Panc1 (cell line): ENCODE measurements around the gene BRD1. TPM values are rescaled to one million over a fixed set of nuclear protein-coding genes. Genes with fewer than 3 reads are reported as not detected.

Experiments used
- ATAC-seq: fragments of 200-7000 bp; cut with Tn5 transposase; 2 replicates; pipeline ENCODE4 v1.9.1; 2020; ENCODE audit warnings: mild to moderate bottlenecking, moderate library complexity
- BruUV-seq: library from RNA; stranded (reverse); fragments of 400-500 nt; replicated peaks from 2 replicates; lab custom pipeline; 2021; lab: Mats Ljungman, UMichigan
- CTCF ChIA-PET: fragments of 300-600 bp; sonication (Branson Sonifier 250); formaldehyde crosslinking; loops from one replicate; lab custom pipeline; 2022; ENCODE audit warnings: antibody characterized with exemption; lab: Charles Lee
- POLR2A ChIA-PET: fragments of 300-600 bp; sonication (Branson Sonifier 250); formaldehyde crosslinking; loops from one replicate; lab custom pipeline; 2022; ENCODE audit warnings: antibody characterized with exemption; lab: Charles Lee
- DNase-seq: peaks from one replicate; pipeline ENCODE4 v3.0.0-alpha.2; 2010; ENCODE audit warnings: low read depth, low spot score
- H3K27ac ChIP-seq: 2 replicates; pipeline ENCODE4 v1.5.1; 2011; ENCODE audit warnings: mild to moderate bottlenecking, low read length, inconsistent platforms
- H3K27me3 ChIP-seq: fragments of 200-500 bp; sonication (Bioruptor generic); 2 replicates; pipeline ENCODE4 v1.6.0; 2014; ENCODE audit warnings: low read length, inconsistent platforms; ENCODE audit not compliant: control insufficient read depth, insufficient read depth
- H3K36me3 ChIP-seq: fragments of 200-500 bp; sonication (Bioruptor generic); 2 replicates; pipeline ENCODE4 v1.5.1; 2014; ENCODE audit warnings: inconsistent platforms, mild to moderate bottlenecking, low read length, moderate library complexity; ENCODE audit not compliant: control insufficient read depth, insufficient read depth
- H3K4me1 ChIP-seq: 2 replicates; pipeline ENCODE4 v1.5.1; 2011; ENCODE audit warnings: inconsistent platforms, mild to moderate bottlenecking, low read length, moderate library complexity; ENCODE audit not compliant: control insufficient read depth, insufficient read depth
- H3K4me3 ChIP-seq, 2 experiments: 2 replicates each; pipeline ENCODE4 v1.5.1; 2011 to 2012; ENCODE audit warnings: low read depth in 2 of 2, low read length in 2 of 2, mild to moderate bottlenecking in 2 of 2, inconsistent platforms in 1 of 2, moderate library complexity in 1 of 2
- H3K9me3 ChIP-seq: fragments of 200-500 bp; sonication (Bioruptor generic); 2 replicates; pipeline ENCODE4 v1.5.1; 2014; ENCODE audit warnings: low read depth, mild to moderate bottlenecking, inconsistent platforms, low read length, moderate library complexity; ENCODE audit not compliant: control insufficient read depth, insufficient read depth
- POLR2AphosphoS5 ChIP-seq: IDR thresholded peaks from 2 replicates; pipeline ENCODE4 v1.6.1; 2012; ENCODE audit warnings: mild to moderate bottlenecking, low read depth, low read length, moderate library complexity
- SIN3A ChIP-seq: IDR thresholded peaks from 2 replicates; pipeline ENCODE4 v1.6.1; 2012; ENCODE audit warnings: low read depth, mild to moderate bottlenecking, low read length, moderate library complexity, borderline replicate concordance; ENCODE audit not compliant: insufficient read depth
- TCF7L2 ChIP-seq: IDR thresholded peaks from 2 replicates; pipeline ENCODE4 v1.6.1; 2011; ENCODE audit warnings: mild to moderate bottlenecking, low read depth, low read length, inconsistent platforms
- in situ Hi-C: cut with HindIII; loops from 2 replicates; pipeline ENCODE4 v1.10.0; 2016; ENCODE audit warnings: low sequenced_read_pairs, low pct_unique_long_range_greater_than_20kb
- intact Hi-C: fragments of 100-400 bp; cut with micrococcal nuclease; formaldehyde crosslinking; loops from one replicate; pipeline ENCODE4 v1.10.0; 2022; ENCODE audit not compliant: unreplicated experiment
- total RNA-seq: library from RNA; stranded (reverse); gene quantifications from one replicate; pipeline ENCODE4 v1.2.1, GENCODE V29; 2021; ENCODE audit not compliant: unreplicated experiment
- TF ChIP-seq, protein P1 (sequence below), 2 experiments: IDR thresholded peaks; 2 replicates each; pipeline ENCODE4 v1.6.1; 2011 to 2012; ENCODE audit warnings: low read depth in 2 of 2, control low read depth in 1 of 2, low read length in 1 of 2, mild to moderate bottlenecking in 1 of 2, moderate library complexity in 1 of 2; ENCODE audit not compliant: insufficient read depth in 1 of 2
- TF ChIP-seq, protein P2 (sequence below): fragments of 450-650 bp; IDR thresholded peaks from 2 replicates; pipeline ENCODE4 v1.5.1; 2017; ENCODE audit warnings: mild to moderate bottlenecking

Gene BRD1
- total RNA-seq, 1 experiment from 2014 or later, result 24.0 TPM

DNA sequence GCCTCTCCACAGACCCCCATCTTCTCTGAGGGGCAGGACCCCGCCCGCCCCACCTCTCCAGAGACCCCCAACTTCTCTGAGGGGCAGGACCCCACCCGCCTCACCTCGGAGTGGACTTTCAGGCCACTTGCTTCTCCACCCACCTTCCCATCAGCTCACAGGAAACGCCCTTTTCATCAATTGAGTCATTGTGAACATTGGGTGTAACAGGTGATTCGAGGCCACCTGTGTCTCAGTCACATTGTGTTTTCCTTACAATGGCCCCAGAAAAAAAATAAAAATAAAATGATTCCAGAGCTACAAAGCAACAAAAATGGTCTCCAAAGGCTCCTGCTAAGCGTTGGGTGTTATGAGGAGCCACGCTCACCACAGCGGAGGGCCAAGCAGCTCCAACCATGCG is 36.0 kb downstream of the BRD1 start:
- intact Hi-C loops (no loop called here), in situ Hi-C loops (no loop called here)
- Histone ChIP-seq H3K27ac (no peak overlapping the region), H3K27me3 (no peaks in the 10 kb centered on the region), H3K36me3 (peaks cover 6% of the 10 kb centered on the region), H3K4me1 (no peaks in the 10 kb centered on the region), H3K9me3 (no peaks in the 10 kb centered on the region), H3K4me3 (no peak overlapping the region)
- BruUV-seq, result no TSS peak
- TF ChIP-seq, protein P1, sequence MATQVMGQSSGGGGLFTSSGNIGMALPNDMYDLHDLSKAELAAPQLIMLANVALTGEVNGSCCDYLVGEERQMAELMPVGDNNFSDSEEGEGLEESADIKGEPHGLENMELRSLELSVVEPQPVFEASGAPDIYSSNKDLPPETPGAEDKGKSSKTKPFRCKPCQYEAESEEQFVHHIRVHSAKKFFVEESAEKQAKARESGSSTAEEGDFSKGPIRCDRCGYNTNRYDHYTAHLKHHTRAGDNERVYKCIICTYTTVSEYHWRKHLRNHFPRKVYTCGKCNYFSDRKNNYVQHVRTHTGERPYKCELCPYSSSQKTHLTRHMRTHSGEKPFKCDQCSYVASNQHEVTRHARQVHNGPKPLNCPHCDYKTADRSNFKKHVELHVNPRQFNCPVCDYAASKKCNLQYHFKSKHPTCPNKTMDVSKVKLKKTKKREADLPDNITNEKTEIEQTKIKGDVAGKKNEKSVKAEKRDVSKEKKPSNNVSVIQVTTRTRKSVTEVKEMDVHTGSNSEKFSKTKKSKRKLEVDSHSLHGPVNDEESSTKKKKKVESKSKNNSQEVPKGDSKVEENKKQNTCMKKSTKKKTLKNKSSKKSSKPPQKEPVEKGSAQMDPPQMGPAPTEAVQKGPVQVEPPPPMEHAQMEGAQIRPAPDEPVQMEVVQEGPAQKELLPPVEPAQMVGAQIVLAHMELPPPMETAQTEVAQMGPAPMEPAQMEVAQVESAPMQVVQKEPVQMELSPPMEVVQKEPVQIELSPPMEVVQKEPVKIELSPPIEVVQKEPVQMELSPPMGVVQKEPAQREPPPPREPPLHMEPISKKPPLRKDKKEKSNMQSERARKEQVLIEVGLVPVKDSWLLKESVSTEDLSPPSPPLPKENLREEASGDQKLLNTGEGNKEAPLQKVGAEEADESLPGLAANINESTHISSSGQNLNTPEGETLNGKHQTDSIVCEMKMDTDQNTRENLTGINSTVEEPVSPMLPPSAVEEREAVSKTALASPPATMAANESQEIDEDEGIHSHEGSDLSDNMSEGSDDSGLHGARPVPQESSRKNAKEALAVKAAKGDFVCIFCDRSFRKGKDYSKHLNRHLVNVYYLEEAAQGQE (IDR thresholded peaks at IDR 0.05; ENCODE audit: insufficient read depth in 1 of 2, low read depth in 2 of 2, low read length in 1 of 2), result no peak
- TF ChIP-seq TCF7L2 (no peak), POLR2AphosphoS5 (no peak)
- TF ChIP-seq, protein P2, sequence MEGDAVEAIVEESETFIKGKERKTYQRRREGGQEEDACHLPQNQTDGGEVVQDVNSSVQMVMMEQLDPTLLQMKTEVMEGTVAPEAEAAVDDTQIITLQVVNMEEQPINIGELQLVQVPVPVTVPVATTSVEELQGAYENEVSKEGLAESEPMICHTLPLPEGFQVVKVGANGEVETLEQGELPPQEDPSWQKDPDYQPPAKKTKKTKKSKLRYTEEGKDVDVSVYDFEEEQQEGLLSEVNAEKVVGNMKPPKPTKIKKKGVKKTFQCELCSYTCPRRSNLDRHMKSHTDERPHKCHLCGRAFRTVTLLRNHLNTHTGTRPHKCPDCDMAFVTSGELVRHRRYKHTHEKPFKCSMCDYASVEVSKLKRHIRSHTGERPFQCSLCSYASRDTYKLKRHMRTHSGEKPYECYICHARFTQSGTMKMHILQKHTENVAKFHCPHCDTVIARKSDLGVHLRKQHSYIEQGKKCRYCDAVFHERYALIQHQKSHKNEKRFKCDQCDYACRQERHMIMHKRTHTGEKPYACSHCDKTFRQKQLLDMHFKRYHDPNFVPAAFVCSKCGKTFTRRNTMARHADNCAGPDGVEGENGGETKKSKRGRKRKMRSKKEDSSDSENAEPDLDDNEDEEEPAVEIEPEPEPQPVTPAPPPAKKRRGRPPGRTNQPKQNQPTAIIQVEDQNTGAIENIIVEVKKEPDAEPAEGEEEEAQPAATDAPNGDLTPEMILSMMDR, result no peak
- ChIA-PET POLR2A (no interaction called here), CTCF (no interaction called here)
- ATAC-seq, result no peak
- no peak for DNase-seq

DNA sequence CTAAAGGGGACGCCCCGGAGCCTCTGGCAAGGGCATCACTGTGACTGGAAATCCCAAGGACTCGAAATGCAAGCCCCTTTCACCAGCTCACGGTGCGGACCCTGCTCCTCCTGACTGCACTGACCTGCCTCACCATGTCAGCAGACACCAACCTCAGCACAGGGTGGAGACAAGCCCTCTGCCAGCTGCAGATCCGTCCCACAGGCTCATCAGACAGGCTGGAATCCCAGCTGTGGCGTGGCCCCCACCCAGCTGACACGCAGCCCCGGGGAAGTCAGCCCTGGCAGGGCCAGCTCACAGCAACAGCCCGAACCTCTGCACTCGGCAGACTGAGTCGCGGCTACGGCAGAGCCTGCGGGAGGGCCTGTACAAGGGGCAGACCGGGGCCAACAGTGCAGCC is 36.8 kb downstream of the BRD1 start:
- H3K9me3 ChIP-seq, result no peaks in the 10 kb centered on the region
- no peak overlapping the region for H3K27ac ChIP-seq
- no peaks in the 10 kb centered on the region for H3K4me1 ChIP-seq
- H3K36me3 ChIP-seq, result peaks cover 6% of the 10 kb centered on the region
- ChIA-PET CTCF (no interaction called here), POLR2A (no interaction called here)
- DNase-seq (no peak), ATAC-seq (no peak)
- TF ChIP-seq TCF7L2, result no peak
- TF ChIP-seq POLR2AphosphoS5, result no peak
- TF ChIP-seq, protein P2, result no peak
- TF ChIP-seq SIN3A, result no peak
- TF ChIP-seq, protein P1 (IDR thresholded peaks at IDR 0.05; ENCODE audit: insufficient read depth in 1 of 2, low read depth in 2 of 2, low read length in 1 of 2), result no peak
- BruUV-seq, result no TSS peak
- H3K4me3 ChIP-seq, result no peak overlapping the region
- intact Hi-C loops (no loop called here), in situ Hi-C loops (no loop called here)
- H3K27me3 ChIP-seq, result no peaks in the 10 kb centered on the region
